ENCODE results near the gene LGR4.

The LGR4 gene

DNA sequence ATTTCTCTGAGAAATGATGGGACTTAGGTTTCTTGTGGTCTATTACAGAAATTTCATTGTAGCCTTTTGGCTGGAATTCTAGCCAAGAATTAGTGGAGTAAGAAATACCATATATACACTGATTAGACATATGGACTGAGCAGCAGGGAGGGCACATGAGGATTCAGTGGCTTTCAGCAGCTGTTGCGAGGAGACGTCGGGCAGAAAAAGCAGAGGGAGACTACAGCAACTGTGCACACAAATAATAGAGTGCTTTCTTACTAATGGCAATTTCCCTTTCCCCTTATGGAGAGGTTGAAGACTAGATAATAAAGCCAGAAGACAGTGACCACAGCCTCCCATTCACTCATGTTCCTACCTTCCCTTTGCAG, 74.2 kb downstream of the LGR4 start:
- DNase-seq, result no peak

- no peak for DNase-seq
These were observed 74.8 kb downstream of the LGR4 start for GRCh38 chr11:27397624-27398399.

- DNase-seq, result no peak
These were observed 76.2 kb downstream of the LGR4 start for GRCh38 chr11:27396259-27396839.

GRCh38 chr11:27395556-27396258, 76.9 kb downstream of the LGR4 start:
- DNase-seq, result no peak

DNA sequence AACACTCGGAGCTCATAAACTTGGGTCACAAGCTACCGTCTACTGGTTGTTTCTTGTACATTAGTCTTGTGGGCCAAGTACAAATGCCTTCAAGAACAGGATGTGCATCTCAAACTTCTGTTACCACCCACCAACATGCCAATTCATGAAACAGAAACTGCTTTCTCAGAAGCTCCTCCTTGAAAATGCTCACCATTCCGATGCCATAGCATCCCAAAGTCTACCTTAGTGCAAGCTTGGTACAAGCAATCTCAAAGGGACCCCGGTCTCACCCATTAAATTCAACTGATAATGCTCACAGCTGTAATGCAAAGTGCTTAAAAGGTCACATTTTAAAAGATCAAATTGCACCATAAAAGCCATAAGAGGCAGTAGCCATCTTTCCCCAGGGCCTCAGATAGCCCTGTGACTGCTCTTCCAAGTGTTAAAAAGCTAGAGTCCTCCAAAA, 77.8 kb downstream of the LGR4 start:
- no peak for DNase-seq

DNA sequence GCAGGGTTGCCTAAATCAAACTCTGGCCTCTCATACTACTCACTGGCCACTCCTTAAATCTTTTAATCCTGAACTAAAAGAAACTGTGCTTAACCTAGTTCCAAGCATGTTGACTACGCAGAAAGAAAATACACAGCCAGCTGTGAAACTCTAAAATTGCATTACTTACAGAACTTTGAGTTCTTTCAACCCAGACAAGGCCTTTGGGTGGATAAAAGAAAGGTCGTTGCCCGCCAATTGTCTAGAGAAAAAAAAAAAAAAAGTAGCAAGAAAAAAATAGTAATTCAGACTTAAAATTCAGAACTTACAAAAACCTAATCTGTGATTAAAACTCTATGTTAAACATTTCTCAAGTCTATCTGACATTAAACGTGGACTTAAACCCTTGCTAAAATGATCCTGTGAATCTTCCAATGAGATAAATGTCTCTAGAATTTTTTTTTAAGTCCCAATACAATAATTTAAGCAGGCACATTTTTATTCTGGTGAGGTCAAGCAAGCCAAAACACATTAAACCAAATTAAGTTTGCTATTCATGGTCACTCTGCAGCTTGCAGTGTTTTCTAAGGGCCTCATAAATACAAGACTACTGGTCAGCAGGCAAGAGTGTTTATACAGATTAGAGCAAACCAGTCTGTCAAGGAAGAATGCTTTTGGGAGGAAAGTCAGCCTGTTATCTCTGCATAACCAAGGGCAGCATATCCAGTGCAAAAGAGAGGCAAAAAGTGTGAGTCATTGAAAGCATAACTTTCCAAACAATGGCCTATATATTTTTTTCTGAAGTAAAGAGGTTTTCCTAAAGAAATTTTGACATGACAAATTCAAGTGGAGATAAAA, 80.1 kb downstream of the LGR4 start:
- no peak for DNase-seq

GRCh38 chr11:27391331-27392015, 81.1 kb downstream of the LGR4 start:
- no peak for DNase-seq

DNA sequence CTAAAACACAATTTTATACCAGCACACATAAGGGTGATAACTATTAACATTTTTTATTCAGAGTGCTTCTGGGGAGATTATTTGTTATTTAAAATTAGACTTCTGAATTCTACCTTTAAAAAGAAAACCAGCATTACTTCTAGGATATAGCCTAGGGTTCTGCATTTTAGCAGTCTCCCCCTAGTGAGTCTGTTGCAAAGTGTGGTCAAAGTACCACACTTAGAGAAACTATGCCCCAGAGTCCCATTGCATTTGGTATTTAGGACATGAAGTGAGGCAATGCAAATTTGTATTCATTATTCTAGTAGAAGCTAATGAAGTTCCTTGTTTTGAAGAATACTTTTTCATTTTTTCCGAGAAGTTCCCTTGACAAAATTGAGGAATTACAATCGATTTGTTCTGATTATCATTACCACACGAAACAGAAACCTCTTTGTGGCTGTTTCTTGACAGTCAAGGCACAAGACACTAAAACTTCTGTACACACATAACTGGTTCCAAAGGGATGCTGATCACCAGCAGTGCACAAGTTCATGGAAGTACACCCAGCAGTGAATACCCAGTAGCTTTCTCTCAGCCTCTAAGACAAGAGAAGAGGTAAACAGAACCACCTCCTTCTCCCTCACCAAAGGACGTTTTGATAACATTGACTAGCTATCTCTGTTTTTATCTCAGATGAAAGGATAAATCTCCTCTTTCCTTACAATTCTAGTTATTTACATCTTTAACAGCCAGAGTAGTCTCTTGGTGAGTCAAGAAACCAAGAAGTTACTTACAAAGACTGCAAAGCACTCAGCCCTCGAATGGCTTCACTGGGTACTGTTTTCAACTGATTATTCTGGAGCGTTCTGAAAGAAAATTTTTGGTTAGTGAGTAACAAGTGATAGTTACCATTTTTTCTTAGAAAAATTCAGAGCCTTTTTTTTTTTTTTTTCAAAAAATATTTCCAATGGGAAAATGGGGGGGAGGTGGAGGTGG, 82.0 kb downstream of the LGR4 start:
- no peak for DNase-seq

GRCh38 chr11:27388869-27389268, 83.7 kb downstream of the LGR4 start:
- no peak for DNase-seq

GRCh38 chr11:27388001-27388400, 84.6 kb downstream of the LGR4 start:
- DNase-seq, result no peak

- no peak for DNase-seq
These were observed 85.2 kb downstream of the LGR4 start for GRCh38 chr11:27387362-27387761.

GRCh38 chr11:27386181-27386845, 86.3 kb downstream of the LGR4 start:
- no peak for DNase-seq

DNA sequence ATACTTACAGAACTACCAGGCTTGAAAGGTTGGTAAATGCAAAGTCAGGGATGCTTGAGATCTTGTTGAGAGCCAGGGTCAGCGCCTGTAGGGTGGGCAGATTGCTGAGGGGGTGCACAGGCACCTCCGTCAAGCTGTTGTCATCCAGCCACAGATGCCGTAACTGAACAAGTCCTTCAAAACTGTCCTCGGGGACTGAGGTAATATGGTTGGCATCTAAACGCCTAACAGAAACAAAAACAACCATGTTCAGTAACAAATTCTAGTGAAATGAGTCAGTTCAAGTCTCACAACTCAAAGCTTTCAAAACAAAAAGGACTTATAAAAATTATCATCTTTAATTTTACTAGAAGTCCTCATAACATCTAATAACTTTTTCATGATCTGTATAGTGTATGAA, 87.3 kb downstream of the LGR4 start:
- no peak for DNase-seq

DNA sequence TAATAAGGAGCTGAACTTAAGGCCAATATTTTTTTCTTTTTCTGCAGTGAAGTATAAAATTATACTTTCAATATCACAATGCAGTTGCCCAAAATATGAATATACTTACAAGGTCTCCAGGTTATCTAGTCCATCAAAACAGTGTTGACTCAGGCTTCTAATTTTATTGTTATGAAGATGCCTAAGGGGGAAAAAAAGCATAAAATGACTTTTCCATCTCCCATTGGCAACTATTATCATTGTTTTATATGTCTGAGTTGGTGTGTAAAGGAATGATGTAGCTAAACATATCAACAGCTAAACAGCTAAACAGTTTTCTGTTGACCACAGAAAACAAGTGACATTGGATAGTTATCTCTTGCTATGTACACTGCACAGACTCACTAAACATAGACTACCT, 88.4 kb downstream of the LGR4 start:
- DNase-seq, result no peak

DNA sequence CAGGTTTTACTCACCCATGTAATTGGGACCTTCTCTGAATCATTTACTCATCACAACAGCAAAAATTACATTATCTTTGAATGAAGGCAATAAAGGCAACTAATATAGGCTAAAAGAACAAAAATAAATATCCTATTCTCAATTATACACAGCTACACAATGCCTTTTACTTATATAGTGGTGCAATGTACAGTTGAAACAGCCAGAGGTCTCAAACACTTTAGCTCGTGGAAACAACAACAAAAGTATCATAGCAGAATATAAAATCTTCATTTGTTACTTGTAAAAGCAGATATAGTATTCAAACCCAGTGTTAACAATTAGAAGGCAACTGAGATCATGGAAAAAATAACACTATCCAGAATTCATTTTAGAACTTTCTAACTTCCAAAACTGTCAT, 88.9 kb downstream of the LGR4 start:
- DNase-seq, result no peak

DNA sequence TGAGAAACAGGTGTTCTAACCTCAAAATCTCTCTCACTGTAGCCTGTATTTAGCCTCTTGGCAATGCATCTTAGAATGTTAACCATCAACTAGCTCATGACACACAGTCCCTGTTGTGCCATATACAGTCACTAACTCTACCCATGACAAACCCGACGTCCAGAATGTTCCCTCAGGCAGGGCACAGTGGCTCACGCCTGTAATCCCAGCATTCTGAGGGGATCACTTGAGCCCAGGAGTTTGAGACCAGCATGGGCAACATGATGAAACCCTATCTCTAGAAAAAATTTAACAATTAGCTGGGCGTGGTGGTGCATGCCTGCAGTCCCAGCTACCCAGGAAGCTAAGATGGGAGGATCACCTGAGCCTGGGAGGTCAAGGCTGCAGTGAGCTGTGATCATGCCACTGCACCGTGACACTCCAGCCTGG, 91.3 kb downstream of the LGR4 start:
- no peak for DNase-seq

- no peak for DNase-seq
These were observed 91.8 kb downstream of the LGR4 start for GRCh38 chr11:27380771-27381170.

DNA sequence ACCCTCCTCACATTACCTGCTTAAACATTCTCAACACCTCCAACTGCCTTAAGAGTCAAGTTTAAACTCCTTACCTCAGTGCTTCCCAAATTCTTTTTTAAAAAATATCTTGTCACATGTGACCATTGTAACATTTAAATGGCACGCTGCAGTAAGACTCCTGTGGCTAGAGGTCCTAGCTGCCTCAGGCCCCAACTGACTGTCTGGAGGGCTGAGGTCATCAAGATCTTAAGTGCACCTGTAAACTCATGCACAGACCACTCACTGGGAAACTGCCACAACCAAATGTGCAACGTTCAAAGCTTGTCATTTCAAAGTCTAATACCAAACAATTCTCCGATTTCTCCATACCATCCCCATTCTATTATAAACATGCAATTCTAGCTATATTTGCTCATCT, 93.1 kb downstream of the LGR4 start:
- no peak for DNase-seq

- DNase-seq, result no peak
These were observed 97.2 kb downstream of the LGR4 start for GRCh38 chr11:27375370-27375769.

DNA sequence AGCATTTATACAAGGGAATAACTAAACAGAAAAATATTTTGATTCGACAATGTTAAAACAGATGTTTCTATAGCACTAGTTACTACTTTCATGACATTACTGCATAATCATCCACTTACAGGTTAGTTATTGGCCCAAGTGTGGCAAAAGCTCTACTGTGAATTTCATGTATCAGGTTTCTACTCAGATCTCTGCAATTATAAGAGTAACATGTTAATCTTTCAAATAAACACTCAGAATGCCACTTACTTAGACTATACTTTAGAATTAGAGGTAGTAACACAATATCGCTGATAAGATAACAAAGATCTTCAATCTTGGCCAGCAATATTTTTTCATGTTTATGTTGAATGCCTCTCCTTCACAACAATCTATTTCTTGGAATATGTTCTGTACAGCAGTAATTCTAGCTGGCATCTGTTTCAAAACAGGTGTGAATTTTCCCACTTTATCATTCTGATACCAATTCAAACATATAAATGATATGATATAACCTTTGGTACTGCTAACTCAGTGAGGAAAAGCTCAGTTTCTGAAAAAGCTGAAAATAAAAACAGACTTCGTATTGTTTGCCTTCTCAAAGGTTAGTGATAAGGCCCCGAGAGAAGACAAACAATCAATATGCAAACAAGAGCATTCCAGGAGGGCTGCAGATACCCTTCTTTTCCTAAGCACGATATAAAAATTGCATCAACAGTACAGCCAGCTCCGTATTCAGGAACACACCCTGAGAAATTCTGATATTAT, 98.6 kb downstream of the LGR4 start:
- no peak for DNase-seq

Data from activated CD4-positive, CD25-positive, alpha-beta regulatory T cell treated with anti-CD3 and anti-CD28 coated beads, Interleukin-2, amount 50 U/mL, for 72 hours (primary cell).